ENCODE data around the gene ACIN1.

The ACIN1 gene

GRCh38 chr14:23136566-23137133, 41.7 kb upstream of the ACIN1 start:
- Histone ChIP-seq H3K27ac (ENCODE audit: low read length) (no peak overlapping the region), H3K27me3 (ENCODE audit: control insufficient read depth, insufficient read depth, low read length) (no peaks in the 10 kb centered on the region; the same call in 1 of the 2 replicates), H3K4me1 (ENCODE audit: control insufficient read depth, insufficient read depth, low read length) (no peaks in the 10 kb centered on the region), H3K4me3 (ENCODE audit: low read length) (no peak overlapping the region), H3K36me3 (ENCODE audit: control insufficient read depth, insufficient read depth, low read length) (peaks cover 27% of the 10 kb centered on the region), H3K9me3 (ENCODE audit: control insufficient read depth, insufficient read depth, low read length) (no peaks in the 10 kb centered on the region)
- DNase-seq (ENCODE audit: low read depth, low spot score): no peak
- WGBS (ENCODE audit: insufficient coverage, insufficient read length): no CpG with 5 or more reads among the region's 16 CpGs

DNA sequence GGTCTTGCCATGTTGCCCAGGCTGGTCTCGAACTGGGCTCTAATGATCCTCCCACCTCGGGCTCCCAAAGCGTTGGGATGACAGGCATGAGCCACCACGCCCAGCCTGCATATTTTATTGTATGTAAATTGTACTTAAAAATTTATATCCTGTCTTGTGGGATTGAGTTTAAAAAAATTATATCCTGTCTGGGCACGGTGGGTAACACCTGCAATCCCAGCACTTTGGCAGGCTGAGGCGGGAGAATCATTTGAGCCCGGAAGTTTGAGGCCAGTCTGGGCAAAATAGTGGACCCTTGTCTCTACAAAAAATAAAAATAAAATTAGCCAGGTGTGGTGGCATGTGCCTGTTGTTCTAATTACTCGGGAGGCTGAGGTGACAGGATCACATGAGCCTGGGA, 38.0 kb upstream of the ACIN1 start:
- H3K4me3 ChIP-seq (ENCODE audit: low read length): no peak overlapping the region
- peaks cover 23% of the 10 kb centered on the region for H3K36me3 ChIP-seq (ENCODE audit: control insufficient read depth, insufficient read depth, low read length)
- H3K9me3 ChIP-seq (ENCODE audit: control insufficient read depth, insufficient read depth, low read length): no peaks in the 10 kb centered on the region
- no peaks in the 10 kb centered on the region for H3K4me1 ChIP-seq (ENCODE audit: control insufficient read depth, insufficient read depth, low read length)
- H3K27me3 ChIP-seq (ENCODE audit: control insufficient read depth, insufficient read depth, low read length): no peaks in the 10 kb centered on the region
- H3K27ac ChIP-seq (ENCODE audit: low read length): no peak overlapping the region
- no peak for DNase-seq (ENCODE audit: low read depth, low spot score)
- WGBS (ENCODE audit: insufficient coverage, insufficient read length): no CpG with 5 or more reads among the region's 8 CpGs

DNA sequence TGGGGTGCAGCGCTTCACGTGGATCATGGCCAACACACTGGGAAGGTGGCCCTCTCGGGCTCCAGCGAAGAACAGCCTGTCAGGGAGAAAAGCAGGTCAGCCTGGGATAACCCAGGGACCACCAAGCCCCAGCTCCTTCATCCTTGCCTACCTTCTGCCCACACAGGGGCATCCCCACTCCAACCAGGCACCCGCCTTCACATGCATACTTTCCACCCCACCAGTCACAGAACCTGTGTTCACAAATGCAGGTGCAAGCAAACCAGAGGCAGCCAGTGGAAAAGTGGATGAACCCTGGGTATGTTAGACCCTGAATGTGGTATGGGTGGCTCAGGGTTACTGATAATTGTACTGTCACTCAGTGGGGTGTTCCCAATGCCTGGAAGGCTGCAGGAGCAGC, 36.5 kb upstream of the ACIN1 start:
- no peaks in the 10 kb centered on the region for H3K9me3 ChIP-seq (ENCODE audit: control insufficient read depth, insufficient read depth, low read length)
- no peak overlapping the region for H3K27ac ChIP-seq (ENCODE audit: low read length)
- DNase-seq (ENCODE audit: low read depth, low spot score): no peak
- H3K36me3 ChIP-seq (ENCODE audit: control insufficient read depth, insufficient read depth, low read length): peaks cover 22% of the 10 kb centered on the region
- no CpG with 5 or more reads among the region's 5 CpGs for WGBS (ENCODE audit: insufficient coverage, insufficient read length)
- no peaks in the 10 kb centered on the region for H3K27me3 ChIP-seq (ENCODE audit: control insufficient read depth, insufficient read depth, low read length)
- H3K4me3 ChIP-seq (ENCODE audit: low read length): no peak overlapping the region
- H3K4me1 ChIP-seq (ENCODE audit: control insufficient read depth, insufficient read depth, low read length): no peaks in the 10 kb centered on the region

DNA sequence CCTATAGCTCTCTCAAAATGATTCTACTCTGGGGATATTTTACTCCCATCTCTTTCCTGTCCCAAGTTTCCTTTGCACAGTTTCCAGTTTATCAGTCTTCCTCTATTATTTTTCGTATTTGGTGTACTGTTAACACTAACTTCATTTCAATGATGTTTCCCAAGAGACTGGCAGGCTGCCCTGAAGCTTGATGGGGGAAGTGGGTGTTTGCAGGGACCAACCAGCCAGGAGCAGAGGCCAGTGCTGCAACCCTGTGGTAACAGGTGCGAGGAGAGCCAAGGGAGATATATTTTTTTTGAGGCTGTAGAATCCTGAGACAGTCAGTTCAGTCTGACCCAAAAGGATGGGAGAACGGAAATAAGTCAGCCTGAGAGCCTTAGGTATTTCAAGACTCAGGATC, 35.9 kb upstream of the ACIN1 start:
- WGBS (ENCODE audit: insufficient coverage, insufficient read length): no CpG with 5 or more reads among the region's 3 CpGs
- Histone ChIP-seq H3K27ac (ENCODE audit: low read length) (no peak overlapping the region), H3K4me3 (ENCODE audit: low read length) (no peak overlapping the region), H3K36me3 (ENCODE audit: control insufficient read depth, insufficient read depth, low read length) (peaks cover 17% of the 10 kb centered on the region), H3K9me3 (ENCODE audit: control insufficient read depth, insufficient read depth, low read length) (no peaks in the 10 kb centered on the region), H3K4me1 (ENCODE audit: control insufficient read depth, insufficient read depth, low read length) (no peaks in the 10 kb centered on the region), H3K27me3 (ENCODE audit: control insufficient read depth, insufficient read depth, low read length) (no peaks in the 10 kb centered on the region)
- DNase-seq (ENCODE audit: low read depth, low spot score): no peak

GRCh38 chr14:23129759-23130316, 34.9 kb upstream of the ACIN1 start:
- H3K27me3 ChIP-seq (ENCODE audit: control insufficient read depth, insufficient read depth, low read length): no peaks in the 10 kb centered on the region
- no peak for DNase-seq (ENCODE audit: low read depth, low spot score)

DNA sequence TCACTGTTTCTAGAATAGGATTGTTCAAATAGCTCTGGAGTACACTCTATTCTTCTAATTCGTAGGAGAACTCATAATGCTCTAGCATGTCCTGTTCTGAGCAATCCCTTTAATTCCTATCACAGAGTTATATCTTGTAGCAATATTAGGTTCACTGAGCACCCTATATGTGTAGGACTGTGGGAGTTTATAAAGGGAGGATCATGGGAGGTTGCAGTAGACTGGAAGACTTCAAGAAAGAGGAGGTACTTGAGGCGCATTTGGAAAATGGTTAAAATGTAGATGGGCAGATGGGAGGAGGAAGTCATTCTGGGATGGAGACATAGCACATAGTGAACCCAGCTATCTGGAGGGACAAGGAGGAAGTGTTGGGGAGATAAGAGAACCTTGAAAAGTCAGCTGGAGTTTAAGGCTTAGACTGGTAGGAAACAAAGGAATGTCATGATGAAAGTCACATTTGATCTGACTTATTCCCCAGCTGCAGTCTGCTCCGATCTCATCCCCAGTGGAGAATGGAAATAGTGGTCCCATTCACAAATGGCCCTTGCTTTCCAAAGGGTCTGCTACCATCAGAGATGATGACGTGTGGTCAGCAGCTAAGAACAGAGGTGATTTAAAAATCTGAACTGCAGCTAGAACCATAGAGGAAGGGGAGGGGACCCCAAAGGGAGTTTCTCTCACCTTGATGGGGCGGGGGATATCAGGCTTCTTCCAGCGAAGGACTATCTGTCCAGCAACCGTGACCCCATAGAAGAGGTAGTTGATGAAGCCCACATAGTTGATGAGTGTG, 34.2 kb upstream of the ACIN1 start:
- peaks cover 17% of the 10 kb centered on the region for H3K36me3 ChIP-seq (ENCODE audit: control insufficient read depth, insufficient read depth, low read length)
- H3K9me3 ChIP-seq (ENCODE audit: control insufficient read depth, insufficient read depth, low read length): no peaks in the 10 kb centered on the region
- no peaks in the 10 kb centered on the region for H3K27me3 ChIP-seq (ENCODE audit: control insufficient read depth, insufficient read depth, low read length)
- DNase-seq (ENCODE audit: low read depth, low spot score): no peak
- no peaks in the 10 kb centered on the region for H3K4me1 ChIP-seq (ENCODE audit: control insufficient read depth, insufficient read depth, low read length)
- no peak overlapping the region for H3K4me3 ChIP-seq (ENCODE audit: low read length)
- WGBS (ENCODE audit: insufficient coverage, insufficient read length): no CpG with 5 or more reads among the region's 7 CpGs
- no peak overlapping the region for H3K27ac ChIP-seq (ENCODE audit: low read length)

More at GRCh38 chr14:23129759-23130316, 34.9 kb upstream of the ACIN1 start:
- Histone ChIP-seq H3K4me1 (ENCODE audit: control insufficient read depth, insufficient read depth, low read length) (no peaks in the 10 kb centered on the region), H3K9me3 (ENCODE audit: control insufficient read depth, insufficient read depth, low read length) (no peaks in the 10 kb centered on the region), H3K4me3 (ENCODE audit: low read length) (no peak overlapping the region), H3K36me3 (ENCODE audit: control insufficient read depth, insufficient read depth, low read length) (peaks cover 17% of the 10 kb centered on the region), H3K27ac (ENCODE audit: low read length) (no peak overlapping the region)
- no CpG with 5 or more reads among the region's 7 CpGs for WGBS (ENCODE audit: insufficient coverage, insufficient read length)

GRCh38 chr14:23127861-23128260, 32.9 kb upstream of the ACIN1 start:
- H3K27ac ChIP-seq (ENCODE audit: low read length): no peak overlapping the region
- H3K9me3 ChIP-seq (ENCODE audit: control insufficient read depth, insufficient read depth, low read length): no peaks in the 10 kb centered on the region
- no peak overlapping the region for H3K4me3 ChIP-seq (ENCODE audit: low read length)
- no peaks in the 10 kb centered on the region for H3K4me1 ChIP-seq (ENCODE audit: control insufficient read depth, insufficient read depth, low read length)
- DNase-seq (ENCODE audit: low read depth, low spot score): no peak
- no peaks in the 10 kb centered on the region for H3K27me3 ChIP-seq (ENCODE audit: control insufficient read depth, insufficient read depth, low read length)
- peaks cover 17% of the 10 kb centered on the region for H3K36me3 ChIP-seq (ENCODE audit: control insufficient read depth, insufficient read depth, low read length)
- no CpG with 5 or more reads among the region's 3 CpGs for WGBS (ENCODE audit: insufficient coverage, insufficient read length)

DNA sequence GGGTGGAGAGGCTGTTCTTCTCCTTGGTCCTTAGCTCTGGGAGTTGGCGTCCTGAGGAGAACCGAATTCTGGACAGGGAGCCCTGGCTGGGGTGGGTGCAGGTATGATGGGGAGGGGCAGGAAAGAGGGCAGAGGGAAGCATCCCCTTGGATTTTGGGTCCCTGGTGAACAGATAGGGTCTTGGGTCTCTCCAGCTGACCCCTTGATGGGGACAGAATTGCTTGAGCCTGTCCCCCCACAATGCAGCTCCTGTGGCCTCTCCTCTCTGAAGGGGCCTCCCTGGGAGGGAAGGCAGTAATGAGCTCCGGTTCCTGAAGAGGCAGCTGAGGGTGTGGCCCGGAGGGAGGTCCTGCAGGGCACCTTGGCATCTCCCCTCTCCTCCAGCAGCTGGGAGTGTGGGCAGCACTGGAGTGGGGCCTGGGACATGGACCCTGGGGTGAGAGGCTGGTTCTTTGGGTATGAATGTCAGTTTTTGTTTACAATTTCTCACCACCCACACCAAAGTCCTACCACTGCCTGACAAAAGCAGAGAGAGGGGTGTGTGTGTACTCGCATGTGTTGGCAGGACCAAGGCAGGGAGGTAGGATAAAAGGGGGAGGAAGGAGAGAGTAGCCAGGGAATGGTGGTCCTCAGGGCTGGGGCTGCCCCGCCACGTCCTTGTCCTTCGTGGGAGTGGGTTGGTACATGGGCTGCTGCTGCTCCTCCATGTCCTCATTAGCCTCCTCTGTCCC, 31.8 kb upstream of the ACIN1 start:
- Histone ChIP-seq H3K4me3 (ENCODE audit: low read length) (no peak overlapping the region), H3K4me1 (ENCODE audit: control insufficient read depth, insufficient read depth, low read length) (no peaks in the 10 kb centered on the region), H3K27me3 (ENCODE audit: control insufficient read depth, insufficient read depth, low read length) (no peaks in the 10 kb centered on the region), H3K27ac (ENCODE audit: low read length) (no peak overlapping the region), H3K9me3 (ENCODE audit: control insufficient read depth, insufficient read depth, low read length) (no peaks in the 10 kb centered on the region), H3K36me3 (ENCODE audit: control insufficient read depth, insufficient read depth, low read length) (peaks cover 17% of the 10 kb centered on the region)
- no CpG with 5 or more reads among the region's 8 CpGs for WGBS (ENCODE audit: insufficient coverage, insufficient read length)
- no peak for DNase-seq (ENCODE audit: low read depth, low spot score)

DNA sequence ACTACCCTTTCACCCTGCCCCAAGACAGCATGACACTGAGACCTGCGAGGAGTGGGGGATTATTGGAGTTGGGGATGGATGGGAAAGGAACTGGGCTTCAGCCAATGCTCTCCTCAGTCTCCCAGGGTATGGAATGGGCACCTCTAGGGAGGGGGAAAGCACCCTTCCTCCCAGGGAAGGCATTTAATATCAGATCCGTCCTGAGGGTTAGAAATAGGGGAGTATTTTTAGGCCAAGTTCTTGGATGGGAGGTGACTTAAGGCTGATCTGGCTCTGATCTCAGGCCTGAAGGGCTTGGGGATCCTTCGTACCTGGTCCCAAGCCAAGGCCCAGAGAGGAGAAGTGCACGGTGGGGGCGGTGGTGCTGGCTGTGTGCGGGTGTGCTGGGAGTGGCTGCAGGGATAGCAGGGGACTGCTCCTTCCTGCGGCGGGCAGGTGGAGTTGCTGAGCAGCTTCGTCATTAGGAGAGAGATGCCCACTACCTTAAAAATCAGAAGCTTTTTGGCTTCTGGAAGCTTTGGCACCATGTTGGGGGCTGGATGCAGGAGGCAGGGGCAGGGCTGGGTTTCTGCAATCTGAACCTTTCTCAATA, 31.1 kb upstream of the ACIN1 start:
- Histone ChIP-seq H3K36me3 (ENCODE audit: control insufficient read depth, insufficient read depth, low read length) (peaks cover 13% of the 10 kb centered on the region), H3K9me3 (ENCODE audit: control insufficient read depth, insufficient read depth, low read length) (no peaks in the 10 kb centered on the region), H3K27ac (ENCODE audit: low read length) (no peak overlapping the region), H3K4me3 (ENCODE audit: low read length) (no peak overlapping the region), H3K27me3 (ENCODE audit: control insufficient read depth, insufficient read depth, low read length) (no peaks in the 10 kb centered on the region), H3K4me1 (ENCODE audit: control insufficient read depth, insufficient read depth, low read length) (no peaks in the 10 kb centered on the region)
- no peak for DNase-seq (ENCODE audit: low read depth, low spot score)
- no CpG with 5 or more reads among the region's 9 CpGs for WGBS (ENCODE audit: insufficient coverage, insufficient read length)

GRCh38 chr14:23125011-23125410, 30.1 kb upstream of the ACIN1 start:
- 100% methylated on average over 1 of the region's 3 CpGs for WGBS (ENCODE audit: insufficient coverage, insufficient read length)
- no peaks in the 10 kb centered on the region for H3K27me3 ChIP-seq (ENCODE audit: control insufficient read depth, insufficient read depth, low read length)
- H3K4me3 ChIP-seq (ENCODE audit: low read length): no peak overlapping the region
- no peaks in the 10 kb centered on the region for H3K9me3 ChIP-seq (ENCODE audit: control insufficient read depth, insufficient read depth, low read length)
- DNase-seq (ENCODE audit: low read depth, low spot score): no peak
- no peaks in the 10 kb centered on the region; the same call in 1 of the 2 replicates for H3K4me1 ChIP-seq (ENCODE audit: control insufficient read depth, insufficient read depth, low read length)
- H3K27ac ChIP-seq (ENCODE audit: low read length): no peak overlapping the region
- peaks cover 13% of the 10 kb centered on the region for H3K36me3 ChIP-seq (ENCODE audit: control insufficient read depth, insufficient read depth, low read length)
